ENCODE data around the gene DENND4C. TPM values are rescaled to one million over a fixed set of nuclear protein-coding genes. Genes with fewer than 3 reads are reported as not detected.

The DENND4C gene
- total RNA-seq, 4 donors from 2014 or later: 101 to 143 (median 110) TPM

DNA sequence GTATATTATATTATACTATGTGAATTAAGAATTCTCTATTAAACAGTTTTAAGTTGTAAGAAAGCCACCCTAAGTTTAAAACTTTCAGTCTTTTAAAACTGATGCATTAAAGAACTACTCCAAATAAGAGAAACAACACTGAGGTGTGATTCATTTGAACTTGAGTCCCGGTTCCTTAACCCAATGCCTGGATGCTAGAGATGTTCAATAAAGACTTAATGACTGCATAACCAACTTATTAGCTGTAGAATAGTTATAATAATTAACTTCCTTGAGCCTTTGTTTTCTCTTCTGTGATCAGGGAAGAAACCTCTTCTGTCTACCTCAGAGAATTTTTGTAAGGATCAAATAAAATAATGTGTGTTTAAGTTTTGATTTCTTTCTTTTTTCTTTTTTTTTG lies 45.3 kb upstream of the DENND4C start:
- WGBS, 2 donors (ENCODE audit: low coverage in 1 of 2): 86% methylated on average over 1 of the region's 1 CpG

DNA sequence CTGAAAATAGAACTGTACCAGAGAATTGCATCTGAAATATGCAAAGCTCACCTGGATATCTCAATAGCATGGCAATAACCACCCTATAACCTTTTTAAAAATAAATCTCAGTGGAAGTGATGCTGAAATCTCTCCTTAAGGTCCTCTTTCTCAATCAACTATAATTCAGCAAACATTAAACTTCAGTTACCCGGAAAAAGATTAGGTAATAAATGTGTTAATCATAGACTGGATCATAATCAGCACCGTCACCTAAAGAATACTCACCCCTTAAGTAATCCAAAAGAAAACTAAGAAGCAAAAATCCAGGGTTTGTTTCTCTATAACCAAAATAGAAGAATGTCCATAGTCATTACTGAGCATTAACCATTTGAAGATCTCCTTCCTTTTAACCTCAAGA lies 44.3 kb upstream of the DENND4C start:
- no peak for TF ChIP-seq POLR2AphosphoS5 (IDR thresholded peaks at IDR 0.05)
- TF ChIP-seq, protein P1, sequence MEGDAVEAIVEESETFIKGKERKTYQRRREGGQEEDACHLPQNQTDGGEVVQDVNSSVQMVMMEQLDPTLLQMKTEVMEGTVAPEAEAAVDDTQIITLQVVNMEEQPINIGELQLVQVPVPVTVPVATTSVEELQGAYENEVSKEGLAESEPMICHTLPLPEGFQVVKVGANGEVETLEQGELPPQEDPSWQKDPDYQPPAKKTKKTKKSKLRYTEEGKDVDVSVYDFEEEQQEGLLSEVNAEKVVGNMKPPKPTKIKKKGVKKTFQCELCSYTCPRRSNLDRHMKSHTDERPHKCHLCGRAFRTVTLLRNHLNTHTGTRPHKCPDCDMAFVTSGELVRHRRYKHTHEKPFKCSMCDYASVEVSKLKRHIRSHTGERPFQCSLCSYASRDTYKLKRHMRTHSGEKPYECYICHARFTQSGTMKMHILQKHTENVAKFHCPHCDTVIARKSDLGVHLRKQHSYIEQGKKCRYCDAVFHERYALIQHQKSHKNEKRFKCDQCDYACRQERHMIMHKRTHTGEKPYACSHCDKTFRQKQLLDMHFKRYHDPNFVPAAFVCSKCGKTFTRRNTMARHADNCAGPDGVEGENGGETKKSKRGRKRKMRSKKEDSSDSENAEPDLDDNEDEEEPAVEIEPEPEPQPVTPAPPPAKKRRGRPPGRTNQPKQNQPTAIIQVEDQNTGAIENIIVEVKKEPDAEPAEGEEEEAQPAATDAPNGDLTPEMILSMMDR (IDR thresholded peaks at IDR 0.05): no peak
- TF ChIP-seq EP300 (IDR thresholded peaks at IDR 0.05; ENCODE audit: low read depth): no peak
- no peak for TF ChIP-seq POLR2A (IDR thresholded peaks at IDR 0.05)
- H3K9me3 ChIP-seq: no peaks in the 10 kb centered on the region
- peaks cover 16 to 50% (median 40%) of the 10 kb centered on the region in 4 donors for H3K4me1 ChIP-seq
- H3K36me3 ChIP-seq: no peaks in the 10 kb centered on the region
- intact Hi-C loops (cut with DNase I; ENCODE audit: low total_unique reads) (no loop called here), in situ Hi-C loops (cut with MboI; ENCODE audit: low pct_ligation_motif_present in 1 of 4, low pct_unique_long_range_greater_than_20kb in 1 of 4, low sequenced_read_pairs in 3 of 4) (loop anchor here in 1 of 4 donors (25.0 kb wide), 3 partner anchors 99 to 201 kb away; partner anchors contain the start of gene RPS6)
- DNase-seq: no peak
- H3K27ac ChIP-seq: peak overlapping the region in 2 of 4 donors; percentile 91 to 94
- no peaks in the 10 kb centered on the region for H3K27me3 ChIP-seq
- H3K4me3 ChIP-seq: no peak overlapping the region
- whole genome bisulfite sequencing, 2 donors (ENCODE audit: low coverage in 1 of 2): 28 to 60% methylated on average over 2 of the region's 2 CpGs

More for the DNA sequence above, 45.3 kb upstream of the DENND4C start:
- in situ Hi-C loops (cut with MboI; ENCODE audit: low pct_ligation_motif_present in 1 of 4, low pct_unique_long_range_greater_than_20kb in 1 of 4, low sequenced_read_pairs in 3 of 4) (loop anchor here in 1 of 4 donors (25.0 kb wide), 3 partner anchors 98 to 202 kb away; partner anchors contain the start of gene RPS6), intact Hi-C loops (cut with DNase I; ENCODE audit: low total_unique reads) (no loop called here)
- peak overlapping the region; percentile 86 to 94 (median 89) for H3K27ac ChIP-seq
- H3K9me3 ChIP-seq: no peaks in the 10 kb centered on the region
- no peaks in the 10 kb centered on the region for H3K27me3 ChIP-seq
- H3K36me3 ChIP-seq: no peaks in the 10 kb centered on the region
- no peak for DNase-seq
- H3K4me1 ChIP-seq: peaks cover 16 to 58% (median 40%) of the 10 kb centered on the region in 4 donors
- no peak overlapping the region for H3K4me3 ChIP-seq
- TF ChIP-seq POLR2AphosphoS5 (IDR thresholded peaks at IDR 0.05): no peak

DNA sequence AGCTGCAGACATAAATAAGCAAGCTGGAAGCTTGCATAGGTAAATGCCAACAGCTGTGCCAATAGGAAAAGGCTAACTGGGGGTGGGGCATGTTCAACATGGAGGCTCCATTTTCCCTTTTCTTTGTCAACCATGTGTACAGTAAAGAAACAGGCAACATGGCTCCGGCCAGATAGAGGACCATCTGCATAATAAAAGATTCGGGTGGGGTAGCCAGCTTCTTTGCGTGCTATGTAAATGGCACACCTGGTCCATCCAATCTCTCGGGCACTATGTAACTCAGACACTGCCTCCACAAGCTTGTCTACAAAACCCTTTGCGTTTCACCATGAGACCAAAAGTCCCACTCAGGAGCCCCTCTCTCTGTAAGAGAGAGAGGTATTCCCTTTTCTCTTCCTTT lies 41.7 kb upstream of the DENND4C start:
- intact Hi-C loops (cut with DNase I; ENCODE audit: low total_unique reads): no loop called here
- TF ChIP-seq EP300 (IDR thresholded peaks at IDR 0.05; ENCODE audit: low read depth) (no peak), POLR2AphosphoS5 (IDR thresholded peaks at IDR 0.05) (no peak), POLR2A (IDR thresholded peaks at IDR 0.05) (no peak)
- TF ChIP-seq, protein P1 (IDR thresholded peaks at IDR 0.05): no peak
- Histone ChIP-seq H3K4me3 (no peak overlapping the region), H3K4me1 (peaks cover 5 to 35% (median 27%) of the 10 kb centered on the region in 4 donors), H3K27ac (no peak overlapping the region), H3K36me3 (no peaks in the 10 kb centered on the region), H3K27me3 (no peaks in the 10 kb centered on the region), H3K9me3 (no peaks in the 10 kb centered on the region)
- WGBS, 2 donors (ENCODE audit: low coverage in 1 of 2): 87 to 93% methylated on average over 3 to 5 of the region's 5 CpGs
- in situ Hi-C loops (cut with MboI; ENCODE audit: low pct_ligation_motif_present in 1 of 4, low pct_unique_long_range_greater_than_20kb in 1 of 4, low sequenced_read_pairs in 3 of 4): loop anchor here in 1 of 4 donors (25.0 kb wide), 3 partner anchors 99 to 199 kb away; partner anchors contain the start of gene RPS6
- no peak for DNase-seq

DNA sequence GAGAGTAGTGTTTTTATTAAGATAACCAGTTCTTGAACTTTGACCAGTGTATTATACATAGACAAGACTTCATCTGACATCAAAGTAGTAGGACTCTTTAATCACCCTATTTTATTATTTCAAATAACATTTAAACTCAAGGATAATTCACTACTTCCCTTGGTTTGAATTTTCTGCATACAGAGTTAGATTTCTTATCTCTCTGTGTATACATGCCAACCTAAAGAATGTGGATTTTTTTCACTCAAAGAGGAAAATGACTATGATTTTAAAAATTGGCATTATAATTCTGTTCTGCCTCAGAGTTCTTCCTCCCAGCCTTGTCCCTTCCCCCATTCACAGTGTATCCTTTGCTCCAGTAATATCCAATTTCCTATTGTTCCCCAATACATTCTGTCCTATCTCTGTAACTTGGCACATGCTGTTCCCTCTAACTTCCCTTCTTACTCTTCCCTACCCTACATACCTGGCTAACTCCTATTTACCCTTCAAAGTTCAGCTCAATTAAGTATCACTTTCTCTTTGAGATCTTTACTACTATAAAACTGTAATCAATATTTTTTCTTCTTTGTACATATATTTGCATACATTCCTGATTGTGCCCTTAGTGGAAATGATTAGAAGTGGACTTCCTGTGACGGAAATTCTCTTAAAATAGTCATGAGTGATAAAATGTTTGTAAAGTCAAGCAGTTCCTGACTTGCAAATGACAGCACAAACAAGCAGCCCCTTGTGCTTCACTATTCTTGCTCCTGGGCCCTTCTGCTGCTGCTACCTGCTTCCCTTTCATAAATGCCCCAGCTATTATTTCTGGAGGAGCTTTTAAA lies 38.1 kb upstream of the DENND4C start:
- in situ Hi-C loops (cut with MboI; ENCODE audit: low pct_ligation_motif_present in 1 of 4, low pct_unique_long_range_greater_than_20kb in 1 of 4, low sequenced_read_pairs in 3 of 4): loop anchor here in 1 of 4 donors (25.0 kb wide), 3 partner anchors 95 to 195 kb away; partner anchors contain the start of gene RPS6
- Histone ChIP-seq H3K4me3 (no peak overlapping the region), H3K4me1 (peaks cover 0 to 9% (median 4%) of the 10 kb centered on the region in 4 donors), H3K36me3 (no peaks in the 10 kb centered on the region), H3K27ac (no peak overlapping the region), H3K27me3 (no peaks in the 10 kb centered on the region), H3K9me3 (no peaks in the 10 kb centered on the region)
- intact Hi-C loops (cut with DNase I; ENCODE audit: low total_unique reads): no loop called here
- no peak for DNase-seq
- TF ChIP-seq, protein P1 (IDR thresholded peaks at IDR 0.05): no peak
- TF ChIP-seq POLR2AphosphoS5 (IDR thresholded peaks at IDR 0.05): no peak
- no peak for TF ChIP-seq EP300 (IDR thresholded peaks at IDR 0.05; ENCODE audit: low read depth)
- no peak for TF ChIP-seq POLR2A (IDR thresholded peaks at IDR 0.05)
- 38 to 56% methylated on average over 1 of the region's 1 CpG for WGBS, 2 donors (ENCODE audit: low coverage in 1 of 2)

All from transverse colon (tissue), 4 donors.